B cell (primary cell): ENCODE results near the gene CXCL12.

Experiments
- EZH2 ChIP-seq: IDR thresholded peaks from 2 replicates; pipeline ENCODE4 v1.6.1; 2012; ENCODE audit warnings: borderline replicate concordance, low read depth, mild to moderate bottlenecking, moderate library complexity, low read length; ENCODE audit not compliant: insufficient read depth, poor library complexity, severe bottlenecking
- TF ChIP-seq, protein P1 (sequence below): fragments of 200-600 bp; IDR thresholded peaks from one replicate; pipeline ENCODE4 v1.8.0; 2022; ENCODE audit warnings: antibody characterized with exemption, mild to moderate bottlenecking

DNA sequence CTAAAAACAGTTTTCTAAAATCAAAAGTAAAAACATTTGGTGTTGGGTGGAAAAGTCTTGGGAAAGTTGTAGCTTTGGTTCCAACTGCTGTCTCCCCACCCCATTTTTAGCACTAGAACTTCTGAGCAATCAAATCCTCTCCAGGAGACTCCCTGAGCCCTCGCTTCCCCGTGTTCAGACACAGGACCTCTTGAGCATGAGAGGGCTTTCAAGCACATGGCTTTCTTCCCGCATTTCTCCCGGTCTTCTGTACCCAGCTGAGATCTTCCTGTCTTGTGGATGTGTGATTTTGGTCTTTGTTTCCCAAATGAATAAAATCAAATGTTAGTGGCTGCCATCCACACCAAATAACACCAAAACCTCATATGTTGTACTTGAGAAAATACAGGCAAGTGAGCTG lies 5.0 kb downstream of the CXCL12 start:
- TF ChIP-seq, protein P1, sequence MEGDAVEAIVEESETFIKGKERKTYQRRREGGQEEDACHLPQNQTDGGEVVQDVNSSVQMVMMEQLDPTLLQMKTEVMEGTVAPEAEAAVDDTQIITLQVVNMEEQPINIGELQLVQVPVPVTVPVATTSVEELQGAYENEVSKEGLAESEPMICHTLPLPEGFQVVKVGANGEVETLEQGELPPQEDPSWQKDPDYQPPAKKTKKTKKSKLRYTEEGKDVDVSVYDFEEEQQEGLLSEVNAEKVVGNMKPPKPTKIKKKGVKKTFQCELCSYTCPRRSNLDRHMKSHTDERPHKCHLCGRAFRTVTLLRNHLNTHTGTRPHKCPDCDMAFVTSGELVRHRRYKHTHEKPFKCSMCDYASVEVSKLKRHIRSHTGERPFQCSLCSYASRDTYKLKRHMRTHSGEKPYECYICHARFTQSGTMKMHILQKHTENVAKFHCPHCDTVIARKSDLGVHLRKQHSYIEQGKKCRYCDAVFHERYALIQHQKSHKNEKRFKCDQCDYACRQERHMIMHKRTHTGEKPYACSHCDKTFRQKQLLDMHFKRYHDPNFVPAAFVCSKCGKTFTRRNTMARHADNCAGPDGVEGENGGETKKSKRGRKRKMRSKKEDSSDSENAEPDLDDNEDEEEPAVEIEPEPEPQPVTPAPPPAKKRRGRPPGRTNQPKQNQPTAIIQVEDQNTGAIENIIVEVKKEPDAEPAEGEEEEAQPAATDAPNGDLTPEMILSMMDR: no peak
- TF ChIP-seq EZH2: no peak
